H1 (cell line): ENCODE results near the gene CUZD1. TPM values are rescaled to one million over a fixed set of nuclear protein-coding genes. Genes with fewer than 3 reads are reported as not detected.

Experiments used
- CTCF ChIA-PET: fragments of 300-600 bp; sonication (Branson Sonifier 250); formaldehyde crosslinking; loops from one replicate; lab custom pipeline; 2021; ENCODE audit not compliant: partially characterized antibody; lab: Charles Lee
- POLR2A ChIA-PET: fragments of 300-600 bp; sonication (Branson Sonifier 250); formaldehyde crosslinking; loops from one replicate; lab custom pipeline; 2021; ENCODE audit warnings: inconsistent platforms; ENCODE audit not compliant: partially characterized antibody; lab: Charles Lee
- DNase-seq, 2 experiments: peaks; one replicate each; pipeline versions ENCODE4 v3.0.0 to v3.0.0-alpha.2; 2010 to 2022; ENCODE audit warnings: low spot score in 2 of 2, low read depth in 1 of 2, mixed read lengths in 1 of 2
- FAIRE-seq: peaks from 2 replicates; lab custom pipeline; 2011; peaks lifted over from hg19 to GRCh38; lab: Jason Lieb, UNC
- H2AFZ ChIP-seq: 2 replicates; pipeline ENCODE4 v1.8.1; 2012; ENCODE audit warnings: low read length, inconsistent platforms
- H2AK5ac ChIP-seq: 2 replicates; pipeline ENCODE4 v1.6.1; 2013; ENCODE audit warnings: low read depth, low read length
- H2BK120ac ChIP-seq: replicated peaks from 2 replicates; pipeline ENCODE3; 2013; ENCODE audit warnings: low read depth, low read length, inconsistent platforms
- H2BK12ac ChIP-seq: 2 replicates; pipeline ENCODE4 v1.6.1; 2013; ENCODE audit warnings: low read depth, low read length
- H2BK15ac ChIP-seq: 2 replicates; pipeline ENCODE4 v1.6.1; 2013; ENCODE audit warnings: low read length
- H2BK20ac ChIP-seq: 2 replicates; pipeline ENCODE4 v1.6.1; 2013; ENCODE audit warnings: low read length
- H2BK5ac ChIP-seq: 2 replicates; pipeline ENCODE4 v1.6.1; 2013; ENCODE audit warnings: low read depth, low read length
- H3K14ac ChIP-seq: 2 replicates; pipeline ENCODE4 v1.6.1; 2013; ENCODE audit warnings: inconsistent platforms; ENCODE audit not compliant: insufficient read length
- H3K18ac ChIP-seq: 2 replicates; pipeline ENCODE4 v1.6.1; 2013; ENCODE audit warnings: low read length; ENCODE audit errors: extremely low read depth
- H3K23ac ChIP-seq: 2 replicates; pipeline ENCODE4 v1.6.1; 2013; ENCODE audit warnings: inconsistent platforms; ENCODE audit not compliant: insufficient read length
- H3K23me2 ChIP-seq: 2 replicates; pipeline ENCODE4 v1.6.1; 2013; ENCODE audit warnings: low read depth, low read length
- H3K27ac ChIP-seq: 2 replicates; pipeline ENCODE4 v1.6.1; 2011; ENCODE audit warnings: low read depth, low read length, inconsistent platforms
- H3K27me3 ChIP-seq, 4 experiments: replicated peaks in 1 of 4; 1 replicate in 1 of 4; 2 replicates in 3 of 4; pipeline versions ENCODE4 v1.6.1 to v1.8.1; 2011 to 2013; ENCODE audit warnings: low read length in 3 of 4, mild to moderate bottlenecking in 3 of 4, inconsistent platforms in 2 of 4, mixed read lengths in 2 of 4, moderate library complexity in 1 of 4; ENCODE audit not compliant: control insufficient read depth in 3 of 4, insufficient read depth in 3 of 4; ENCODE audit errors: extremely low read depth in 1 of 4
- H3K36me3 ChIP-seq, 4 experiments: 2 replicates each; pipeline versions ENCODE4 v1.6.1 to v1.8.1; 2011 to 2013; ENCODE audit warnings: mild to moderate bottlenecking in 4 of 4, low read length in 3 of 4, moderate library complexity in 2 of 4, control low read depth in 1 of 4, inconsistent platforms in 1 of 4; ENCODE audit not compliant: insufficient read depth in 4 of 4, control insufficient read depth in 2 of 4
- H3K4ac ChIP-seq: replicated peaks from 2 replicates; pipeline ENCODE3; 2013; ENCODE audit warnings: low read length, low read depth, mixed read lengths, inconsistent platforms; ENCODE audit not compliant: insufficient read length
- H3K4me1 ChIP-seq, 4 experiments: replicated peaks in 1 of 4; 1 replicate in 1 of 4; 2 replicates in 3 of 4; pipeline versions ENCODE4 v1.6.1 to v1.8.1; 2011 to 2013; ENCODE audit warnings: low read length in 3 of 4, inconsistent platforms in 2 of 4, mixed read lengths in 1 of 4; ENCODE audit not compliant: insufficient read depth in 4 of 4, control insufficient read depth in 3 of 4
- H3K4me2 ChIP-seq, 2 experiments: 2 replicates each; pipeline versions ENCODE4 v1.6.1 to v1.8.1; 2011 to 2013; ENCODE audit warnings: low read depth in 2 of 2, low read length in 2 of 2, control low read depth in 1 of 2, inconsistent platforms in 1 of 2, mild to moderate bottlenecking in 1 of 2; ENCODE audit not compliant: insufficient read depth in 1 of 2
- H3K4me3 ChIP-seq, 4 experiments: fragments of 200-600, 300-600 bp in 1 of 4; sonication (generic), shearing (Covaris generic), sonication (Bioruptor Twin) in 1 of 4; 2 replicates each; pipeline versions ENCODE4 v1.5.1 to v1.8.1; 2011 to 2016; ENCODE audit warnings: low read length in 4 of 4, low read depth in 3 of 4, control low read depth in 2 of 4, inconsistent platforms in 2 of 4, mild to moderate bottlenecking in 2 of 4, mixed read lengths in 1 of 4, moderate library complexity in 1 of 4; ENCODE audit not compliant: insufficient read depth in 2 of 4; ENCODE audit errors: extremely low read depth in 1 of 4
- H3K56ac ChIP-seq: replicated peaks from 2 replicates; pipeline ENCODE3; 2013; ENCODE audit warnings: low read depth, mild to moderate bottlenecking, mixed read lengths, low read length, inconsistent platforms; ENCODE audit not compliant: insufficient read length
- H3K79me1 ChIP-seq: 2 replicates; pipeline ENCODE4 v1.6.1; 2013; ENCODE audit warnings: low read depth, low read length, control low read depth
- H3K79me2 ChIP-seq, 2 experiments: 2 replicates each; pipeline versions ENCODE4 v1.6.1 to v1.8.1; 2012 to 2013; ENCODE audit warnings: low read length in 2 of 2, mild to moderate bottlenecking in 2 of 2, inconsistent platforms in 1 of 2; ENCODE audit not compliant: insufficient read depth in 2 of 2, control insufficient read depth in 1 of 2
- H3K9ac ChIP-seq, 4 experiments: replicated peaks in 1 of 4; 1 replicate in 1 of 4; 2 replicates in 3 of 4; pipeline versions ENCODE4 v1.6.1 to v1.8.1; 2011 to 2013; ENCODE audit warnings: low read depth in 3 of 4, low read length in 3 of 4, control low read depth in 2 of 4, mild to moderate bottlenecking in 2 of 4, moderate library complexity in 2 of 4, inconsistent platforms in 1 of 4; ENCODE audit errors: extremely low read depth in 1 of 4
- H3K9me3 ChIP-seq, 2 experiments: 2 replicates each; pipeline versions ENCODE4 v1.6.1 to v1.8.1; 2012 to 2013; ENCODE audit warnings: mild to moderate bottlenecking in 2 of 2, moderate library complexity in 2 of 2, control low read depth in 1 of 2, inconsistent platforms in 1 of 2, low read depth in 1 of 2, low read length in 1 of 2, mixed read lengths in 1 of 2; ENCODE audit not compliant: insufficient read depth in 2 of 2
- H4K20me1 ChIP-seq, 2 experiments: replicated peaks in 1 of 2; 2 replicates each; pipeline versions ENCODE3 to v1.8.1; 2011 to 2013; ENCODE audit warnings: inconsistent platforms in 2 of 2, low read length in 2 of 2, mild to moderate bottlenecking in 1 of 2; ENCODE audit not compliant: insufficient read depth in 2 of 2, control insufficient read depth in 1 of 2
- H4K5ac ChIP-seq: 2 replicates; pipeline ENCODE4 v1.6.1; 2013; ENCODE audit warnings: low read length, low read depth, mixed read lengths, inconsistent platforms; ENCODE audit not compliant: insufficient read length
- H4K8ac ChIP-seq: 2 replicates; pipeline ENCODE4 v1.8.0; 2013; ENCODE audit warnings: mild to moderate bottlenecking, moderate library complexity, low read length, inconsistent platforms; ENCODE audit not compliant: insufficient read depth; ENCODE audit errors: extremely low read depth
- H4K91ac ChIP-seq: replicated peaks from 2 replicates; pipeline ENCODE3; 2013; ENCODE audit warnings: low read length, mixed read lengths, inconsistent platforms; ENCODE audit not compliant: insufficient read length
- NANOG ChIP-seq: IDR thresholded peaks from 2 replicates; pipeline ENCODE4 v1.6.1; 2011; ENCODE audit warnings: low read length, low read depth, mild to moderate bottlenecking, inconsistent platforms; ENCODE audit not compliant: insufficient read depth, poor library complexity, severe bottlenecking
- SIRT6 ChIP-seq: IDR thresholded peaks from one replicate; pipeline ENCODE4 v1.7.1; 2012; ENCODE audit warnings: low read length, inconsistent platforms
- SP1 ChIP-seq: IDR thresholded peaks from 2 replicates; pipeline ENCODE4 v1.6.1; 2011; ENCODE audit warnings: low read depth, low read length
- USF2 ChIP-seq: IDR thresholded peaks from 2 replicates; pipeline ENCODE4 v1.6.1; 2011; ENCODE audit warnings: low read length, improper control_type of control experiment
- WGBS, 2 experiments: shearing (Covaris generic) in 1 of 2; methylation state at CpG; one replicate each; pipeline versions ENCODE4 v1.1.6 to v1.1.7; 2013 to 2015; ENCODE audit warnings: low lambda C conversion rate in 2 of 2, mixed read lengths in 2 of 2, inconsistent platforms in 1 of 2, low coverage in 1 of 2, missing lambda C conversion rate in 1 of 2; ENCODE audit not compliant: insufficient replicate concordance in 2 of 2, insufficient coverage in 1 of 2, insufficient read length in 1 of 2; ENCODE audit errors: extremely low coverage in 1 of 2, missing lambda C conversion rate in 1 of 2; 5-methylcytosine and 5-hydroxymethylcytosine counted together
- polyA plus RNA-seq, 7 experiments: library from polyadenylated mRNA; depleted of rRNA in 3 of 7; stranded (reverse) in 5 of 7; unstranded in 2 of 7; fragments of >200 nt in 5 of 7; fragments of 200-250 nt in 2 of 7; gene quantifications; 1 replicate in 5 of 7; 2 replicates in 1 of 7; 4 replicates in 1 of 7; pipeline versions ENCODE4 v1.2.1 to v1.2.3, GENCODE V29; 2011 to 2013; ENCODE audit warnings: missing spikeins in 2 of 7, mixed read lengths in 2 of 7
- total RNA-seq: library from RNA; stranded (reverse); fragmentation: NEBNext Ultra II Directional; extraction: Animal tissue kit (Norgen Biotek cat#: 25700); gene quantifications from 2 replicates; pipeline ENCODE4 v1.2.1, GENCODE V29; 2021

Gene CUZD1
- total and polyA plus RNA-seq, 2 of the 8 experiments (the other 6 are each of a cell fraction or from before 2014, with no cell fraction given), result 11.9 to 30.0 TPM

- H3K27ac ChIP-seq, result no peak overlapping the region
- no peak for FAIRE-seq
These were observed 14.7 kb downstream of the CUZD1 start for GRCh38 chr10:122830965-122831353.

More at GRCh38 chr10:122830965-122831353, 14.7 kb downstream of the CUZD1 start:
- no peaks in the 10 kb centered on the region for H4K20me1 ChIP-seq
- H3K9me3 ChIP-seq, result no peaks in the 10 kb centered on the region
- H2BK12ac ChIP-seq, result no peak overlapping the region
- H4K8ac ChIP-seq, result no peak overlapping the region
- H3K23me2 ChIP-seq, result no peaks in the 10 kb centered on the region
- no peak overlapping the region for H3K4me3 ChIP-seq
- no peak overlapping the region for H4K91ac ChIP-seq
- no peaks in the 10 kb centered on the region for H3K79me1 ChIP-seq
- peaks cover 0 to 3% (median 0%) of the 10 kb centered on the region in 4 experiments; a peak in 1 of 7 replicates for H3K4me1 ChIP-seq
- H2BK5ac ChIP-seq, result no peak overlapping the region
- H3K23ac ChIP-seq, result no peak overlapping the region
- no peaks in the 10 kb centered on the region for H3K27me3 ChIP-seq
- no peak for TF ChIP-seq SP1
- no peak for TF ChIP-seq SIRT6
- TF ChIP-seq USF2, result no peak
- no peak for TF ChIP-seq NANOG
- no peak overlapping the region for H2BK15ac ChIP-seq
- 94% methylated on average over 1 of the region's 1 CpG; no CpG with 5 or more reads in 1 of the 2 experiments for WGBS, 2 experiments
- no peak overlapping the region for H3K14ac ChIP-seq
- H3K79me2 ChIP-seq, result no peaks in the 10 kb centered on the region
- peaks cover 0 to 24% (median 11%) of the 10 kb centered on the region in 4 experiments; a peak in 5 of 8 replicates for H3K36me3 ChIP-seq
- no peak overlapping the region for H2BK120ac ChIP-seq
- H3K56ac ChIP-seq, result no peak overlapping the region
- no peak overlapping the region for H2AK5ac ChIP-seq
- H3K4me2 ChIP-seq, result no peak overlapping the region
- H2BK20ac ChIP-seq, result no peak overlapping the region
- H3K9ac ChIP-seq, result no peak overlapping the region
- DNase-seq, result no peak
- H3K18ac ChIP-seq, result no peak overlapping the region
- ChIA-PET POLR2A (no interaction called here), CTCF (interaction anchor here (0.6 kb wide), 1 partner anchor 380 kb away, joined by 3 read pairs; no protein-coding TSS in a partner anchor)
- H3K4ac ChIP-seq, result no peak overlapping the region
- no peak overlapping the region for H2AFZ ChIP-seq
- no peak overlapping the region for H4K5ac ChIP-seq
